ENCODE results near the gene NDUFS6.

- TF ChIP-seq, protein P1, sequence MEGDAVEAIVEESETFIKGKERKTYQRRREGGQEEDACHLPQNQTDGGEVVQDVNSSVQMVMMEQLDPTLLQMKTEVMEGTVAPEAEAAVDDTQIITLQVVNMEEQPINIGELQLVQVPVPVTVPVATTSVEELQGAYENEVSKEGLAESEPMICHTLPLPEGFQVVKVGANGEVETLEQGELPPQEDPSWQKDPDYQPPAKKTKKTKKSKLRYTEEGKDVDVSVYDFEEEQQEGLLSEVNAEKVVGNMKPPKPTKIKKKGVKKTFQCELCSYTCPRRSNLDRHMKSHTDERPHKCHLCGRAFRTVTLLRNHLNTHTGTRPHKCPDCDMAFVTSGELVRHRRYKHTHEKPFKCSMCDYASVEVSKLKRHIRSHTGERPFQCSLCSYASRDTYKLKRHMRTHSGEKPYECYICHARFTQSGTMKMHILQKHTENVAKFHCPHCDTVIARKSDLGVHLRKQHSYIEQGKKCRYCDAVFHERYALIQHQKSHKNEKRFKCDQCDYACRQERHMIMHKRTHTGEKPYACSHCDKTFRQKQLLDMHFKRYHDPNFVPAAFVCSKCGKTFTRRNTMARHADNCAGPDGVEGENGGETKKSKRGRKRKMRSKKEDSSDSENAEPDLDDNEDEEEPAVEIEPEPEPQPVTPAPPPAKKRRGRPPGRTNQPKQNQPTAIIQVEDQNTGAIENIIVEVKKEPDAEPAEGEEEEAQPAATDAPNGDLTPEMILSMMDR (conservative IDR thresholded peaks at IDR 0.05; ENCODE audit: low read depth, low read length): no peak
- TF ChIP-seq EZH2 (IDR thresholded peaks at IDR 0.05; ENCODE audit: borderline replicate concordance, low read depth, low read length, poor library complexity, severe bottlenecking): no peak
Observed at GRCh38 chr5:1803192-1803591, 2.0 kb downstream of the NDUFS6 start.
